ENCODE measurements around the gene HES5. TPM values are rescaled to one million over a fixed set of nuclear protein-coding genes. Genes with fewer than 3 reads are reported as not detected.

The HES5 gene
- total and polyA plus RNA-seq, 2 of the 13 experiments (the other 11 are each of a cell fraction or from before 2014, with no cell fraction given), result not detected

DNA sequence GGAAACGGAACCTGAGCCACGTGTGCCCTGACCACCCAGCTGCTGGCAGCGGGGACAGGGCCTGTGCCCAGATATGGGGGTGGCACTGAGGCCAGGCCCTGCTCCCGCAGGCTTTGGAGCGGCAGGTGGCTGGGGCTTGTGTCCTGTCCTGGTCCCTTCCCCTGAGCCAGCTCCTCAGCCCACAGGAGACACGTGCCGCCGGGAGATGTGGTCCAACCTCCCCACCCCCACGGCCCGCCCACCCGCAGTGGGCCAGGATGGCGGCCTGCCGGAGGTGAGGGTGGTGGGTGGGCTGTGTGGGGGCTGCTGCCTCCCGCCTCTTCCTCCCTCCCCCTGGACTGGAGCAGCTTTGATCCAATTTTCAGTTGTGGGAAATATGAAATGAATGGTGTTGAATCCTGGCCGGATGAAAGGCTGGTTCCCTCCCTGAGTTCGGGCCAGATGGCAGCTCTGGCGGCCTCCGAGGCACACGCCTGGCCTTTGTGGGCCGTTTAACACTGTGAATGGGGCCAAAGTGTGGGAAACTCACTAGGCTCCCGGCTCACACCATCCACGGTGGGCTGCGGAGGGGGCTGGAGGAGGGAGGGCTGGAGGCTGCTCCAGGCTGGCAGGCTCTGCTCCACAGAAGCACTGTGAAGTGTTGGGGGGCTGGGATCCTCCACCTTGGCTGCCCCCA lies 2.6 kb upstream of the HES5 start:
- H3K79me2 ChIP-seq (ENCODE audit: insufficient read depth, low read length), result no peaks in the 10 kb centered on the region
- TF ChIP-seq ZNF460 (CRISPR knock-in tag; IDR thresholded peaks at IDR 0.05; ENCODE audit: borderline replicate concordance) (no peak), MEF2D (CRISPR knock-in tag; IDR thresholded peaks at IDR 0.05) (no peak), ZSCAN21 (CRISPR knock-in tag; IDR thresholded peaks at IDR 0.05; ENCODE audit: borderline replicate concordance) (no peak), RFX3 (CRISPR knock-in tag; IDR thresholded peaks at IDR 0.05) (no peak), TGIF2 (CRISPR knock-in tag; IDR thresholded peaks at IDR 0.05) (no peak), ZNF383 (CRISPR knock-in tag; IDR thresholded peaks at IDR 0.05; ENCODE audit: borderline replicate concordance) (no peak), DNMT1 (CRISPR knock-in tag; IDR thresholded peaks at IDR 0.05) (no peak), TOE1 (CRISPR knock-in tag; IDR thresholded peaks at IDR 0.05) (no peak), ZKSCAN1 (IDR thresholded peaks at IDR 0.05; ENCODE audit: low read length) (no peak), ZNF772 (CRISPR knock-in tag; IDR thresholded peaks at IDR 0.05) (no peak)
- TF ChIP-seq, protein P1, sequence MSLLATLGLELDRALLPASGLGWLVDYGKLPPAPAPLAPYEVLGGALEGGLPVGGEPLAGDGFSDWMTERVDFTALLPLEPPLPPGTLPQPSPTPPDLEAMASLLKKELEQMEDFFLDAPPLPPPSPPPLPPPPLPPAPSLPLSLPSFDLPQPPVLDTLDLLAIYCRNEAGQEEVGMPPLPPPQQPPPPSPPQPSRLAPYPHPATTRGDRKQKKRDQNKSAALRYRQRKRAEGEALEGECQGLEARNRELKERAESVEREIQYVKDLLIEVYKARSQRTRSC (CRISPR knock-in tag; IDR thresholded peaks at IDR 0.05; ENCODE audit: low read depth), result no peak
- TF ChIP-seq, protein P2, sequence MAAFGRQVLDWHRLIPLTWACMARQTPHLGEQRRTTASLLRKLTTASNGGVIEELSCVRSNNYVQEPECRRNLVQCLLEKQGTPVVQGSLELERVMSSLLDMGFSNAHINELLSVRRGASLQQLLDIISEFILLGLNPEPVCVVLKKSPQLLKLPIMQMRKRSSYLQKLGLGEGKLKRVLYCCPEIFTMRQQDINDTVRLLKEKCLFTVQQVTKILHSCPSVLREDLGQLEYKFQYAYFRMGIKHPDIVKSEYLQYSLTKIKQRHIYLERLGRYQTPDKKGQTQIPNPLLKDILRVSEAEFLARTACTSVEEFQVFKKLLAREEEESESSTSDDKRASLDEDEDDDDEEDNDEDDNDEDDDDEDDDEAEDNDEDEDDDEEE (CRISPR knock-in tag; IDR thresholded peaks at IDR 0.05), result no peak
- TF ChIP-seq, protein P3, sequence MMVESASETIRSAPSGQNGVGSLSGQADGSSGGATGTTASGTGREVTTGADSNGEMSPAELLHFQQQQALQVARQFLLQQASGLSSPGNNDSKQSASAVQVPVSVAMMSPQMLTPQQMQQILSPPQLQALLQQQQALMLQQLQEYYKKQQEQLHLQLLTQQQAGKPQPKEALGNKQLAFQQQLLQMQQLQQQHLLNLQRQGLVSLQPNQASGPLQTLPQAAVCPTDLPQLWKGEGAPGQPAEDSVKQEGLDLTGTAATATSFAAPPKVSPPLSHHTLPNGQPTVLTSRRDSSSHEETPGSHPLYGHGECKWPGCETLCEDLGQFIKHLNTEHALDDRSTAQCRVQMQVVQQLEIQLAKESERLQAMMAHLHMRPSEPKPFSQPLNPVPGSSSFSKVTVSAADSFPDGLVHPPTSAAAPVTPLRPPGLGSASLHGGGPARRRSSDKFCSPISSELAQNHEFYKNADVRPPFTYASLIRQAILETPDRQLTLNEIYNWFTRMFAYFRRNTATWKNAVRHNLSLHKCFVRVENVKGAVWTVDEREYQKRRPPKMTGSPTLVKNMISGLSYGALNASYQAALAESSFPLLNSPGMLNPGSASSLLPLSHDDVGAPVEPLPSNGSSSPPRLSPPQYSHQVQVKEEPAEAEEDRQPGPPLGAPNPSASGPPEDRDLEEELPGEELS (CRISPR knock-in tag; IDR thresholded peaks at IDR 0.05), result no peak
- TF ChIP-seq, protein P4, sequence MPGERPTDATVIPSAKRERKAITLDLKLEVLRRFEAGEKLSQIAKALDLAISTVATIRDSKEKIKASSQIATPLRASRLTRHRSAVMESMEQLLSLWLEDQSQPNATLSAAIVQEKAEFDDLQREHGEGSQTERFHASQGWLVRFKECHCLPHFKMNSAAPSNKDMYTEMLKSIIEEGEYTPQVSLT (CRISPR knock-in tag; IDR thresholded peaks at IDR 0.05; ENCODE audit: borderline replicate concordance, low read depth), result no peak
- TF ChIP-seq, protein P5, sequence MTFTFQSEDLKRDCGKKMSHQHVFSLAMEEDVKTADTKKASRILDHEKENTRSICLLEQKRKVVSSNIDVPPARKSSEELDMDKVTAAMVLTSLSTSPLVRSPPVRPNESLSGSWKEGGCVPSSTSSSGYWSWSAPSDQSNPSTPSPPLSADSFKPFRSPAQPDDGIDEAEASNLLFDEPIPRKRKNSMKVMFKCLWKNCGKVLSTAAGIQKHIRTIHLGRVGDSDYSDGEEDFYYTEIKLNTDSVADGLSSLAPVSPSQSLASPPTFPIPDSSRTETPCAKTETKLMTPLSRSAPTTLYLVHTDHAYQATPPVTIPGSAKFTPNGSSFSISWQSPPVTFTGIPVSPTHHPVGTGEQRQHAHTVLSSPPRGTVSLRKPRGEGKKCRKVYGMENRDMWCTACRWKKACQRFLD (CRISPR knock-in tag; IDR thresholded peaks at IDR 0.05; ENCODE audit: borderline replicate concordance), result no peak
- ATAC-seq, result no peak
- in situ Hi-C loops (cut with HindIII; ENCODE audit: extremely low pct_ligation_motif_present, low pct_unique_long_range_greater_than_20kb), result no loop called here
- H3K9ac ChIP-seq (ENCODE audit: insufficient read depth, low read depth, low read length), result no peak overlapping the region
- H4K20me1 ChIP-seq (ENCODE audit: insufficient read depth, low read length), result no peaks in the 10 kb centered on the region
- H3K4me3 ChIP-seq (replicated peaks in 1 of 3; ENCODE audit: insufficient read depth in 1 of 3, low read depth in 2 of 3, low read length in 3 of 3), result no peak overlapping the region
- no peaks in the 10 kb centered on the region for H3K36me3 ChIP-seq (replicated peaks in 1 of 2; ENCODE audit: control insufficient read depth in 1 of 2, insufficient read depth in 2 of 2, low read length in 2 of 2)
- H3K9me3 ChIP-seq (ENCODE audit: low read length), result no peaks in the 10 kb centered on the region
- DNase-seq (ENCODE audit: low spot score), result no peak
- H3K4me1 ChIP-seq (ENCODE audit: insufficient read depth, low read length), result peaks cover 25% of the 10 kb centered on the region
- CTCF ChIA-PET (ENCODE audit: low intra/inter-chr PET ratio, low total read pairs), result no interaction called here
- intact Hi-C loops (cut with micrococcal nuclease; ENCODE audit: unreplicated experiment), result no loop called here
- peaks cover 19 to 84% of the 10 kb centered on the region in 2 experiments for H3K27me3 ChIP-seq (ENCODE audit: control insufficient read depth in 1 of 2, insufficient read depth in 2 of 2, low read length in 2 of 2)
- no peak overlapping the region for H3K4me2 ChIP-seq (ENCODE audit: low read depth, low read length)
- POLR2A ChIA-PET, result interaction anchor here (1.2 kb wide), 1 partner anchor 13 kb away, joined by 5 read pairs; no protein-coding TSS in a partner anchor
- BruUV-seq (replicated peaks), result no TSS peak
- WGBS (ENCODE audit: low lambda C conversion rate), result 17% methylated on average over 7 of the region's 23 CpGs
- no peak for FAIRE-seq
- no peak overlapping the region for H2AFZ ChIP-seq (ENCODE audit: low read length)
- H3K27ac ChIP-seq (ENCODE audit: extremely low read length, insufficient read depth, low read length), result no peak overlapping the region

Data from HepG2 (cell line).